GM18858 (cell line): Measurements from ENCODE around the gene ATP9A.
A peak's percentile ranks its signal among the peaks of the same experiment; 100 is the strongest.
"Not testable (repeated sequence)": the region's sequence is repeated elsewhere in the genome, so short reads cannot be mapped to it uniquely, and the experiment has no call there.

Source experiments
- ATAC-seq: cut with Tn5 transposase; IDR thresholded peaks from one replicate; pipeline ENCODE4 v1.9.1; 2021; ENCODE audit not compliant: unreplicated experiment

Gene ATP9A

DNA sequence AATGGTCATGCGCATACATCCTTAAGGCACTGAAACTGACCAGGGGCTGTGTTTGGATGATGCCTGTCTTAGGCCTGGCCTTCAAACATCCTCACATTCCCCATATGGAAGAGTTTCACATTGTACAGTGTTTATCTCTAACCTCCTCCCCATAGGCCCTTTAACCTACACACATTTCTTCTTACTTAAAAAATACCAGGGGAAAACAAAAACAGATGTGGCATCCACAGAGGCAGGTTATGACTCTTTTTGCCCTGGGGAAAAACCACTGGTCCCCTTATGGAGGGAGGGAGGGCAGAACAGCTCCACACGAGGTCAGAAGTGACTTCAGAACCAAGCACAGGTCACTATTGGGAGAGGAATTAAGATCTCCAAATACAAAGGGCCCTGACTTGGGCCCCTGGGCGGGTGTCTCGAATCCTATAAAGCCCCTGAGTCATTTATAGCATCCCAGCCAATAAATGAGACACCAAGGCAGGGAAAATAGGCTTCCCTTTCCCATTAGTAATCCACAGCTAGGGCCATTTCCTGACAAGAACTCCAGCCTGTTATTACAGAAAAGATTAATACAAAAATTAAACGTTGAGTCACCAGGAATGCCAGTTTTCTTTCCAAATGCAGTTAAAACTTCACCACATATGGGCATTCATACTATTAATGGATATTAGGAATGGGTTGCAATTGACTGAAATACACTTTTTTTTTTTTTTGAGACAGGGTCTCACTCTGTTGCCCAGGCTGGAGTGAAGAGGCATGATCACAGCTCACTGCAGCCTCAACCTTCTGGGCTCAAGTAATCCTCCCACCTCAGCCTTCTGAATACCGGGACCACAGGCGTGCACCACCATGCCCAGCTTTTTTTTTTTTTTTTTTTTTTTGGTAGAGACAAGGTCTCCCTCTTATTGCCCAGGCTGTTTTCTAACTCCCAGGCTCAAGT, 107.2 kb downstream of the ATP9A start:
- no peak for ATAC-seq

DNA sequence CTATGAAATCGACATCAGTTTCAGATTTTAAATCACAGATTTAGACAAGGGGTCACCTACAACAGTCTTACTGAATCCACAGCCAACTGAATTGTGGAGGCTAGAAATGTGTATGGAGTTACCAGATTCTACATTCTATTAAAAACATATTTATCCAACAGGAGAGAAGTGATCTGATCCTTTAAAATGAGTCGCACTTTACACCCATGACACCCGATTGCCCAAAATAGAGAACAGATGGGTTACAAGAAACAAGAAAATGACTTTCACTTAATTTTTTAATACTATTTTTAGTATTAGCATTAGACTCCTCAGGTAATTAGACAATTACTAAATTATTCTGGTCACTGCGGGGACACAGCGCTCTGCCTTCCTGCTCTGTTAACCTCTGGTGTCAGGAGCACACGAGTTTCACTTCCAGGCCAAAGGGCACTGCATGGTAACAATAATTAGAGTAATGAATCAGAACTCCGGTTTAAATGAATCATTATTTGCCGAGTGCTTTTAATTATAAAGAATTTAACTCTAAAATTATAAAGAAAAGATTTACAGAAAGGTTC, 108.6 kb downstream of the ATP9A start:
- no peak for ATAC-seq

DNA sequence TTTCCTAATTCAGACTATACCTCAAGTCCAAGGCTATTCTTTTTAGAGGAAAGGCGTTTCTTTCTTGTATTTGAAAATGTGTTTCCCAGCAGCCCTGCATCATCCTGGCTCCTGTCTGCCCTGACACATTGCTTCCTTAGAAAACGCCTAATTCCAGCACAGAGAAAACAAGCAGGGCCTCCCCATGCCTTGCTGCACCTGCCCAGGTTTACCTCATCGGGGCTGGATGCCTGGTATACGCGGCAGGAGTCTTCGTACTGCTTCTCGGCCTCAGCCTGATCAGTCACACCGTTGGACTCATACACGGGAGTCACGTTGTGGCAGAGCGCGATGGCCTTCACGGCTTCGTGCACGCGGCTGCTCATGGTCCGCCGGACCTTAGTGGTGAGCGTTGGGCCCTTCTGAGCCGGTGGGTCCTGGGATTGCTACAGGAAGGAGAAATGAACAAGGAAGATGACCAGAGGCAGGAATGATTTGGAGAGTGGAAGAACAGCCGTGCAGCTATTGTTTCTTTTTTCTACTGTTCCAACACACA, 111.4 kb downstream of the ATP9A start:
- no peak for ATAC-seq

DNA sequence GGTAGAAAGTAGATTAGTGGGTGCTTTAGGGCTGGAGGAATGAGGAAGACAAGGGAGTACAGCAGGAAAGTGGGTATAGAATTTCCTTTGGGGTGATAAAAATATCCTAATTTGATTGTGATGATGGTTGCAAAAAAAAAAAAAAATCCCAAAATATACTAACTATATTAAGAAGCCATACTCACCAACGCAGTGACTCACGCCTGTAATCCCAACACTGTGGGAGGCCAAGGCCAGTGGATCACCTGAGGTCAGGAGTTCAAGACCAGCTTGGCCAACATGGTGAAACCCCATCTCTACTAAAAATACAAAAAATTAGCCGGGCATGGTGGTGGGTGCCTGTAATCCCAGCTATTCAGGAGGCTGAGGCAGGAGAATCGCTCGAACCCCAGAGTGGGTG, 112.1 kb downstream of the ATP9A start:
- not testable (repeated sequence) for ATAC-seq

DNA sequence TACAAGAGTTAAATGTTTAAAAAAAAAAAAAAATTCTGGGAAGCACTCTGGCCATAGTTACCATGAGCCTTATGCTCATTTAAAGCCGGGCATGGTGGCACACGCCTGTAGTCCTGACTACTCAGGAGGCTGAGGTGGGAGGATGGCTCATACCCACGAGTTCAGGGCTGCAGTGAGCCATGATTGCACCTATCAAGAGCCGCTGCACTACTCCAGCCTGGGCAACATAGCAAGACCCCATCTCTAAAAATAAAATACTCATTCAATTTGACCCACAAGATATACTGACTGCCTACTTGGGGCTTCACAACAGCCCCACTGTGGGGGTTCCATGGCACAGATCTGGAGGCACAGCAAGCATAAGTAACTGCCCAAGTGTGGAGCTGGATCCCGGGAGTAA, 113.7 kb downstream of the ATP9A start:
- ATAC-seq, result no peak

DNA sequence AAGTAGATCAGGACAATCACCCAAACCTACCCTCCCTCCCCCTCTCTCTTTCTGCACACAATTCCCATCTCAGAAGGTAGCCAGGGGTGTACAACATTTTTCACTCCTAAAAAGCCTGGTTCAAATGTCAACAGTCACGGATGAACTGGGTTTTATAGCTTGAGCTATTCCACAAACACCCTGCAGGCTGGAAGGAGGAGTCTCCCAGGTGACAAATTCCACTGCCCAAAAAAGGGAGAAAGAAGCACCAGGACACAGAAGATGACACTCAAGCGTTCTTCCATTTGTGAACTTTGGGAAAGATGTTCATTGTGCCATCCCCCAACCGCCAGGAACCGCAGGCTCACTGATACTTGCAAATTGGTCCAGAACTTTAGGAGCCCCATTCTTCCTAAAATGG, 114.1 kb downstream of the ATP9A start:
- ATAC-seq, result no peak

DNA sequence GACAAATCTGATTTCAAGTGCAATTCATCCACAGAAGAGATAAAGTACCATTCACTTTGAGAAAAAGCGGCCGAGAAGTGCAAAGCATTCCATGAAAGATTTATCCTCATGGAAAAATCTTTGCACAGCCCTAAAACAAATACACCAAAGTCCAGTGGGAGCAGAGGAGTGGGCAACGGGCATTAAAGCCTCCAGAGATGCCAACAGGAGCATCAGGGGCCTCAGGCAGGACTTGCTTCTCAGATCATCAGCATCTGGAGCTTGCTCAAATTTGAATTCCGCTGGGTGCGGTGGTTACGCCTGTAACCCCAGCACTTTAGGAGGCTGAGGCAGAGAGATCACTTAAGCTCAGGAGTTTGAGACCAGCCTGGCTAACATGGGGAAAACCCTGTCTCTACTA, 115.0 kb downstream of the ATP9A start:
- ATAC-seq, result no peak

DNA sequence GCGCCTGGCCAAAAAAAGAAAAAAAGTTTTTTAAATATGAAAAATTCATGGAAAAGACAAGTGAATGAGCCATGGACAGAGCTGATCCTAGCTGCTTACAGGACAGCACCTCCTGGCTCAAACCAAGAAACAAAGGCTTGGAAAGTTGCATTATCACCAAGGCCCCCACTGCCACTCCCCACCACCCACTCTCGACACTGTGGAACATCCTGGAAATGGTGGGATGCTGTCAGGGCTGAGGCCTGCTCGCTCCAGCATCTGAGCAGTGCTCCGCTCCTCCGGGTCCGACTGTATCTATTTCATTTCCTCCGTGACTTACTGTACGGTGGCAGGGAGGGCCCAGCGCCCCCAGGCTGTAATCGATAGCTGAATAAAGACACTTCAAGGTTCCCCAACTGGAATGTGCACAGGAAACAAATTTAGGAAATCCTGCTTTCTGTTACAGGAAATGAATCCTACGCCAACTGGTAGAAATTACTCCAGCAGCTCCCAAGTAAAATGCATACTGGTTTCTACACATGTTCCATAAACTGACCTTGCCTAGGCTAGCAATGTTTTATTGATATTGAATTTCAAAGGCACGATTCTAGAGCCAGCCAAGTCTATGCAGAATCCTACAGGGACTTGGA, 116.2 kb downstream of the ATP9A start:
- no peak for ATAC-seq

DNA sequence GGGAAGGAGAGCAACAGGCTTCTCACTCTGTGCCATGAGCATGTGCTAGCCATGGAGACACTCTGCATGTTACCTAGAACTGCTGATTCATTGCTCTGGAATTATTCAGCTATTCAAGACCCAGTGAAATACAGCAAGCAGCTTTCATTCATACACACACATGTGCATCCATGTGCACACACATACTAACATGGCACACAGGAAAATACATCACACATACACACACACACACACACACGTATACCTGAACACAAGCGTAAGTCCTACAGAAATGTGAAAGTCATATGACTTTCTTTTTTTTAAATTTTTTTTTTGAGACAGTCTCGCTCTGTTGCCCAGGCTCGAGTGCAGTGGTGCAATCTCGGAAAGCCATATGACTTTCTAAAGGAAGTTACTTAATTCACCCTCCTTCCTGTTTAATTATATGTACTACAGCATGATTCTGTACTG, 117.5 kb downstream of the ATP9A start:
- ATAC-seq, result peak; percentile 49

DNA sequence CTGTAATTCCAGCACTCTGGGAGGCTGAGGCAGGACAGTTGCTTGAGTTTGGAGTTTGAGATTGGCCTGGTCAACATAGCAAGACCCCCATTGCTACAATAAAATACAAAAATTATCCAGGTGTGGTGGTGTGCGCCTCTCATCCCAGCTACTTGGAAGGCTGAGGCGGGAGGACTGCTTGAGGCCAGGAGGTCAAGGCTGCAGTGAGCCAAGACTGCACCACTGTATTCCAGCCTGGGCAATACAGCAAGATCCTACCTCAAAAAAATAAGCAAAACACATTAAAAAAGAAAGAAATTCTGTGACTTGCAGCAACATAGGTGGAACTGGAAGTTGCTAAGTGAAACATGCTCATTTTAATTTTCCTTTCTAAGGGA, 119.6 kb downstream of the ATP9A start:
- no peak for ATAC-seq

DNA sequence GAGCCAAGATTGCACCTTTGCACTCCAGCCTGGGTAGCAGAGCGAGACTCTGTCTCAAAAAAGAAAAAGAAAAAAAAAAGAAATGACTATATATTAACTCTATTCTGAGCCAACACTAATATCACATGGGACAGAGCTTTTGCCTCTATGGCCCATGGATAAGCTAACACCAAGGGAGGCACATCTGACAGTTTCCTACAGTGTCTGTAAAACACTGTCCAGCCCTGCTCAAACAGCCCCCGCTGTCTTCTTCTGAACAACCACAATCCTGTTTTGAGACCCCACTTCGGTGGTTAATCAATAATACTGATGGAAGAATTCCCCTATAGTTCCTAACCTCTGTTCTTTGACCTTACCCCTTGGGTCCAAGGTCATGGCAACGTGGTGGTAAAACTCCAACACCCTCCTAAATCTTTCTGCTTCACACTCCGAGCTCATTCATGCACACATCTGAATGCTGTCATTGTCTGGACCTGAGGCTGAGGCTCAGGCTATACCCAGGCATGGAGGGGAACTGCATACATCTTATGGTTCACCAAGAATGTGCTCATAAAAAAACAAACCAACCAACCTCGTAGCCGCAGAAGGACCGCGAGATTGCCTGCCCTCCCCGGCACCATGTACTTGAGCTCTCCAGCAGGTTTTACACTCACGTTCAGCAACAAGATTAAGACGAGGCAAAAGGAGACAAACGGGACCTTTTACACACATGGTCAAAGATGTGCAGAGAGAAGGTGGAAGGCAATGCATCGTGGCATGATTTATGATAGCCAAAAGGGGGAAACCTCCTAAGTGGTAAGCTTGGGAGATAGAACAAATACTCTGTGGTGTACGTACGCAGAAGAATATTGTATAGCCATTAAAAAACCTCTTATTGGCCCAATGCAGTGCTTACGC, 120.3 kb downstream of the ATP9A start:
- no peak for ATAC-seq

DNA sequence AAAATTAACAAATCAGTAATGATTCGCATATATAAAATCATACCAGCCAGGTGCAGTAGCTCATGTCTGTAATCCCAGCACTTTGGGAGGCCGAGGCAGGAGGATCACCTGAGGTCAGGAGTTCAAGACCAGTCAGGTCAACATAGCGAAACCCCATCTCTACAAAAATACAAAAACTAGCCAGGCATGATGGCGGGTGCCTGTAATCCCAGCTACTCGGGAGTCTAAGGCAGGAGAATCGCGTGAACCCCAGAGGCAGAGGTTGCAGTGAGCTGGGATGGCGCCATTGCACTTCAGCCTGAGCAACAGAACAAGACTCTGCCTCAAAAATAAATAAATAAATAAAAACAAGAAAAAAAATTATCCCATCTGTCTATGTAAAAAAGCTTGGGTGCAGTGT, 124.4 kb downstream of the ATP9A start:
- ATAC-seq, result not testable (repeated sequence)

DNA sequence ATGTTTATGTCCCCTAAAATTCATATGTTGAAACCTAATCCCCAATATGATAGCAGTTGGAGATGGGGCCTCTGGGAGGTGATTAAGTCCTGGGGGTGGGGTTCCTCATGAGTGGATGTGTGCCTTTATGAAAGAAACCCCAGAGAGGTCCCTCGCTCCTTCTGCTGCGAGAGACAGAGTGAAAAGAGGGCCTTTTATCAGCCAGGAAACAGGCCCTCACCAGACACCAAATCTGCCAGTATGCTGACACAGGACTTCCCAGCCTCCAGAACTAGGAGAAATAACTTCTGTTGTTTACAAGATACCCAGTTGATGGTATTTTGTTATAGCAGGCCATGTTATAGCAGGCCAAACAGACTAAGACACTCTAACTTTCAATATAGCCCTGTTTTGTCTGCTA, 124.8 kb downstream of the ATP9A start:
- no peak for ATAC-seq

DNA sequence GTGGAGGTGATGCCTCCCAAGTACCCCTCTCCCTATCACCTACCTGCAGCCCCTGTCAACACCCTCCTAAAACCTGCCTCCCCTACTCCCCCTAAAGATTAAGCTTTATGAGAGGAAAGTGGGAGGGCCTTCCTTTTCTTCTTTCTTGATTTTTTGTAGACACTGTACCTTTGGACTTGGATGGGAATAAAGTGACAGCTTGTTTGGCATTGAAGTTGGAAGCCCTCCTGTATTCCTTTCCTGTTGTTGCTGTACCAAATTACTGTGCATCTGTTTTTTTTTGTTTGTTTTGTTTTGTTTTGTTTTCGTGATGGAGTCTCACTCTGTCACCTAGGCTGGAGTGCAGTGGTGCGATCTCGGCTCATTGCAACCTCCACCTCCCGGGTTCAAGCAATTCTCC, 126.3 kb downstream of the ATP9A start:
- no peak for ATAC-seq

DNA sequence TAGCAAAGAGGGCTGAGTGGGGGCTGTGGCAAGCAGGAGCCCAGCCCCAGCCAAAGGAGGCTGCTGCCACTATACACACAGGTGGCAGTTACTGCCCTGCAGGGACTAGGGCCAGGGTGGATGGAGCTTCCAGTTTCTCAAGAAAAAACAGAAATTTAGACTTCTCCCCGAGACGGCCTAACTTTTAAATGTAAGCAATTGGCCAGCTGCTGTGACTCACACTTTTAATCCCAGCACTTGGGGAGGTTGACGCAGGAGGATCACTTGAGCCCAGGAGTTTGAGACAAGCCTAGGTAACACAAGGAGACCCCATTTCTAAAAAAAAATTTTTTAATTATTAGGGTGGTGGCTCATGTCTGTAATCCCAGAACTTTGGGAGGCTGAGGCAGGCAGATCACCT, 127.4 kb downstream of the ATP9A start:
- no peak for ATAC-seq

DNA sequence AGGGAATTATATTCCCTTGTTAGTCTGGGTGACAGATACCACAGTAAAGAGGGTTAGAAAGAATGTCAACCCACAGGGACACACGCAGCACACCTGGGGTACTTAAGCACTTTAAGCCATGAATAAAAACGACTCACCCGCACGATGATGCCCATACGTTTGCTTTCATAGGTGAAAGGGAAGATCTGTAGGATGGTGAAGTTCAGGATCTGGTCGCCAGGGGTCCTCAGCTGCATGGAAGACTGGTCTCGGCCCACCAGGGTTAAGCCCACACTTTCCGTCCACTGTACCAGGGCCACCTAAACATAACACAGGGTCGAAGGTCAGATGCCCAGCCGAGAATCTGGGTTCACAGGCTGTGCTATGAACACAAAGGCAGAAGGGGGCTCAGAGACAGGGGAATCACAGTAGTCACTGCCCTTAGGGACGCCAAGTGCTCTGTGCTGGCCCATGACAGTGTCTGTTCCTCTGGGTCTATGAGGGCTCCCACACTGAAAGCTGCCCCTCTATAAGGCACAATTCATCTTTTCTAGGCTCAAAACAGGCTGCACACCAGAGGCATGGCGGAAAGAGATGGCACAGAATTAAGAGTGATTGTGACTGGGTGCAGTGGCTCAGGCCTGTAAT, 128.9 kb downstream of the ATP9A start:
- ATAC-seq, result no peak

DNA sequence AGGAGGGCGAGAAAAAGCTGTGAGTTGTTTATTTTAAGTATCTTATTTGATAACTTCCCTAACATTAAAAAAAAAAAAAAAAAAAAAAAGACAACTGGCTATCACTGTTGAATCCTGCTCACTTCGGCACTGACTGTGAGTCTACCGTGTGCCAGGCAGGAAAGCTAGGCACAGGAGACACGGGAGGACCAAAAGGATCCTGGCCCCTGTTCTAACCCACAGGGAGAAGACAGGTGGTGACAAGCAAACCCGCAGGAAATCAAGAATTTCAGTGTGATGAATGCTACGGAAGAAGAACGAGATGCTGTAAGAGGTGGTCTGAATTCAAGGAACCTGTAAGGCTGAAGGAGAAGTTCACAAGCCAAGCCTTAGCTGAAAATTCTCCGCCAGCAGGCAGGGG, 130.9 kb downstream of the ATP9A start:
- ATAC-seq, result no peak

DNA sequence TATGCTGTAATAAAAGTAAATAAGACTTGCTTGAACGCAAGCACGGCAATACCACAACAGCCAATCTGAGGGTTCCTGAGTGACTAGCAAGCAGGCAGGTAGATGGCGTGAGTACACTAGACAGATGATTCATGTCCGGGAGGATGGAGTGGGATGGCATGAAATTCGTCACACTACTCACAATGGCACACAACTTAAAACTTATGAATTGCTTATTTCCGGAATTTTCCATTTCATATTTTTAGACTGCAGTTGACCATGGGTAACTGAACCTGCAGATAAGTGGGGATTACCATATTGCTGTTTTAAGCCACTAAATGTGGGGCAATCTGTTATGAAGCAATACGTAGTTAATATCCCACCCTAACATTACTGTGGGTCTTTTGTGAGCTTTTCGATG, 132.1 kb downstream of the ATP9A start:
- no peak for ATAC-seq

DNA sequence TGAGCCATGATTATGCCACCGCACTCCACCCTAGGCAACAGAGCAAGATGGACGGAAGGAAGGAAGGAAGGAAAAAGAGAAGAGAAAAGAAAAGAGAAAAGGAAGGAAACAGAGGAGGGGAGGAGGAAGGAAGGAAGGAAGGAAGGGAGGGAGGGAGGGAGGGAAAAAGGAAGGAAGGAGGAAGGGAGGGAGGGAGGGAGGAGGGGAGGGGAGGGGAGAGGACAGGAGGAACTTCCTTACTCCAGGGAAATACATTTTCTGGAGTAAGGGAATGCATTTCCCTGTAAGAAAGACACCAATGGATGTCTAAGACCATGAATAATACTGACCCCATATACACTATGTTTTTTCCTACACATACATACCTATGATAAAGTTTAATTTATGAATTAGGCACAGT, 132.5 kb downstream of the ATP9A start:
- no peak for ATAC-seq

DNA sequence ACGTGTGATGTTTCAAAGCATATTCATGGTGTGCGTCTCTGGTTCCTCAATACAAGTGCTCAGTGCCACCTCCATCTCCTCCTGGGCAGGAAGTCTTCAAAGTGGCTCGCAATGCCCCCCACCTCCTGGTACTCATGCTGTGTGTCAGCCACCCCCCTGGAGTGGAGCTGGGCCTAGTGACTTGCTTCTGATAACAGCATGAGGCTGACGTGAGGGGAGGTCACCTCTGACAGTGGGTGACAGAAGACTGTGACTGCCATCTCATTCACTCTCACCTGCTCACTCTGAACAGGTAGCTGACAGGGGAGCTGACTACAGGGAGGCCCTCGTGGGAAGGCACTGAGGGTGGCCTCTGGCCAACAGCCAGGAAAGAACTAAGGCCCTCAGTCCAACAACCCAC, 133.3 kb downstream of the ATP9A start:
- ATAC-seq, result no peak
